Trophoblast cell (in vitro differentiated cells and primary cell): ENCODE measurements around the gene FAM221B.

Experiments
- DNase-seq, 2 donors: peaks; one replicate each; pipeline ENCODE4 v3.0.0-alpha.2; 2016
- H2AFZ ChIP-seq: 2 replicates; pipeline ENCODE4 v1.6.1; 2013; ENCODE audit warnings: low read length, moderate library complexity, mild to moderate bottlenecking; ENCODE audit not compliant: insufficient read depth, poor library complexity
- H2AK5ac ChIP-seq: 2 replicates; pipeline ENCODE4 v1.6.1; 2013; ENCODE audit warnings: mild to moderate bottlenecking, low read length
- H2BK120ac ChIP-seq: 2 replicates; pipeline ENCODE4 v1.6.1; 2013; ENCODE audit warnings: low read length, mild to moderate bottlenecking, moderate library complexity; ENCODE audit not compliant: insufficient read depth, poor library complexity
- H2BK12ac ChIP-seq: 2 replicates; pipeline ENCODE4 v1.6.1; 2013; ENCODE audit warnings: mild to moderate bottlenecking, low read length, moderate library complexity
- H2BK5ac ChIP-seq: 2 replicates; pipeline ENCODE4 v1.6.1; 2013; ENCODE audit warnings: low read length, low read depth, moderate library complexity, mild to moderate bottlenecking; ENCODE audit not compliant: poor library complexity
- H3K14ac ChIP-seq: 2 replicates; pipeline ENCODE4 v1.6.1; 2013; ENCODE audit warnings: mild to moderate bottlenecking, low read length
- H3K18ac ChIP-seq: 2 replicates; pipeline ENCODE4 v1.6.1; 2013; ENCODE audit warnings: mild to moderate bottlenecking, low read length
- H3K23ac ChIP-seq: 2 replicates; pipeline ENCODE4 v1.6.1; 2013; ENCODE audit warnings: low read length
- H3K27ac ChIP-seq: 2 replicates; pipeline ENCODE4 v1.5.1; 2013; ENCODE audit warnings: low read depth, mild to moderate bottlenecking, inconsistent platforms, low read length, moderate library complexity
- H3K27me3 ChIP-seq: 2 replicates; pipeline ENCODE4 v1.6.1; 2013; ENCODE audit warnings: inconsistent platforms, mild to moderate bottlenecking, low read length, moderate library complexity; ENCODE audit not compliant: insufficient read depth
- H3K36me3 ChIP-seq, 2 experiments: 1 replicate in 1 of 2; 2 replicates in 1 of 2; pipeline ENCODE4 v1.6.1; 2013; ENCODE audit warnings: low read length in 2 of 2, mild to moderate bottlenecking in 2 of 2, moderate library complexity in 1 of 2; ENCODE audit not compliant: insufficient read depth in 2 of 2, control insufficient read depth in 1 of 2
- H3K4ac ChIP-seq: 2 replicates; pipeline ENCODE4 v1.6.1; 2013; ENCODE audit warnings: low read depth, mild to moderate bottlenecking, low read length, moderate library complexity
- H3K4me1 ChIP-seq, 2 experiments: 1 replicate in 1 of 2; 2 replicates in 1 of 2; pipeline ENCODE4 v1.6.1; 2013; ENCODE audit warnings: low read length in 2 of 2, mild to moderate bottlenecking in 2 of 2, moderate library complexity in 1 of 2; ENCODE audit not compliant: insufficient read depth in 2 of 2, control insufficient read depth in 1 of 2
- H3K4me2 ChIP-seq: 2 replicates; pipeline ENCODE4 v1.6.1; 2013; ENCODE audit warnings: inconsistent platforms, mild to moderate bottlenecking, low read length, moderate library complexity
- H3K4me3 ChIP-seq: 2 replicates; pipeline ENCODE4 v1.5.1; 2013; ENCODE audit warnings: mild to moderate bottlenecking, low read depth, low read length, inconsistent platforms
- H3K79me1 ChIP-seq: one replicate; pipeline ENCODE4 v1.6.1; 2013; ENCODE audit warnings: low read length
- H3K79me2 ChIP-seq: 2 replicates; pipeline ENCODE4 v1.6.1; 2013; ENCODE audit warnings: low read length, mild to moderate bottlenecking; ENCODE audit not compliant: control insufficient read depth, insufficient read depth, poor library complexity
- H3K9ac ChIP-seq: 2 replicates; pipeline ENCODE4 v1.6.1; 2013; ENCODE audit warnings: mild to moderate bottlenecking, low read length
- H3K9me3 ChIP-seq: 2 replicates; pipeline ENCODE4 v1.6.1; 2013; ENCODE audit warnings: low read depth, mild to moderate bottlenecking, control low read depth, inconsistent platforms, low read length; ENCODE audit not compliant: insufficient read depth
- H4K12ac ChIP-seq: 2 replicates; pipeline ENCODE4 v1.6.1; 2013; ENCODE audit warnings: low read depth, mild to moderate bottlenecking, low read length, moderate library complexity
- H4K8ac ChIP-seq: 2 replicates; pipeline ENCODE4 v1.6.1; 2013; ENCODE audit warnings: low read depth, mild to moderate bottlenecking, low read length, moderate library complexity
- H4K91ac ChIP-seq: one replicate; pipeline ENCODE4 v1.6.1; 2013; ENCODE audit warnings: low read depth, mild to moderate bottlenecking, low read length, moderate library complexity
- WGBS: extraction: QIAGEN DNeasy Blood & Tissue Kit; methylation state at CpG from one replicate; pipeline ENCODE4 v1.1.7; 2013; ENCODE audit warnings: missing lambda C conversion rate; ENCODE audit not compliant: insufficient read length, insufficient coverage; ENCODE audit errors: extremely low coverage; 5-methylcytosine and 5-hydroxymethylcytosine counted together

The FAM221B gene

DNA sequence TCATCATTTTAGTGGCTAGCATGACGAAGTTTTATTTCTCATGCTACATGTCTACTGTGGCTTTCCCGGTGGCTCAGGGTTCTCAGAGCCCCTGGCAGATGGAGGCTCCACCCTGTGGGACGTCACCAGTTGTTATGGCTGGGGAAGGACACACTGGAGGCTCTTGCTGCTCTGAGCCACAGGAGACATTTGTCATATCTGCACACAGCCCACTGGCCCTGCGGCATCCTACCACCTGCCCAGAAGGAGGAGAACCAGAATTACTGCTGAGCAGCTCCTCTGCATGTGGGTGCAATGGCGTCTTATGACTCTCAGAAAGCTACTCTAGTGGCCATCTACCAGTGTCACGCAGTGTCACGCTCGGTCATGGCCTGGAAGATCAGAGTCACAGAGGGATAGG, 35.1 kb upstream of the FAM221B start:
- Histone ChIP-seq H2AFZ (no peak overlapping the region), H3K27ac (no peak overlapping the region), H3K27me3 (no peaks in the 10 kb centered on the region), H2AK5ac (no peak overlapping the region), H4K8ac (no peak overlapping the region), H2BK120ac (no peak overlapping the region), H3K79me1 (no peaks in the 10 kb centered on the region), H4K91ac (no peak overlapping the region), H3K79me2 (no peaks in the 10 kb centered on the region), H3K23ac (no peak overlapping the region), H3K4ac (no peak overlapping the region), H3K18ac (no peak overlapping the region), H3K4me3 (no peak overlapping the region), H3K4me2 (no peak overlapping the region), H3K14ac (no peak overlapping the region), H3K9ac (no peak overlapping the region), H3K36me3 (no peaks in the 10 kb centered on the region), H3K4me1 (no peaks in the 10 kb centered on the region), H3K9me3 (peaks cover 2% of the 10 kb centered on the region), H2BK5ac (no peak overlapping the region), H4K12ac (no peak overlapping the region), H2BK12ac (no peak overlapping the region)
- no CpG with 5 or more reads among the region's 8 CpGs for WGBS
- no peak for DNase-seq

DNA sequence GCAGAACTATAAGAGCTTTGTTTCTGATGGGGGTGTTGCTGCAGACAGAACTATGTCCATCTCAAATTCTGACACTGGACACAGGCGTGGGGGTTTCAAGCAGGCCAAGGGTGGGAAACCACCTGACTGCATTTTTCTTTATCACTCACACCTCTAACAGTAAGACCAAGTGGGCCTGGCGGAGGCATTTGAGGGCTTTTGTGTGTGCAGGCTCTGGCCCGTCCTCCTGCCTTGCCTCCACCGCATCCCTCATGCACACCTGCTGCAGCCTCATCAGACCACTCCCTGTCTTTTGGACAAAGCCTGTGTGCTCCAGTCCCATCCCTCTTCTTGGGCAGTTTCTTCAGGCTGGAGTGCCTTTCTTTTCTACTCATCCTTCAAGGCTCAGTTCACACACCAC, 33.8 kb upstream of the FAM221B start:
- no peak overlapping the region for H3K14ac ChIP-seq
- H2AK5ac ChIP-seq = no peak overlapping the region
- H3K79me1 ChIP-seq = no peaks in the 10 kb centered on the region
- no peaks in the 10 kb centered on the region for H3K79me2 ChIP-seq
- H3K18ac ChIP-seq = no peak overlapping the region
- H3K4me2 ChIP-seq = no peak overlapping the region
- H3K9me3 ChIP-seq = peaks cover 2% of the 10 kb centered on the region
- H3K4ac ChIP-seq = no peak overlapping the region
- no peak overlapping the region for H2BK12ac ChIP-seq
- H4K12ac ChIP-seq = no peak overlapping the region
- H3K4me3 ChIP-seq = no peak overlapping the region
- DNase-seq = no peak
- no peaks in the 10 kb centered on the region for H3K27me3 ChIP-seq
- no peak overlapping the region for H2BK120ac ChIP-seq
- H2AFZ ChIP-seq = no peak overlapping the region
- no peak overlapping the region for H4K8ac ChIP-seq
- H3K36me3 ChIP-seq = no peaks in the 10 kb centered on the region
- WGBS = no CpG with 5 or more reads among the region's 4 CpGs
- H3K9ac ChIP-seq = no peak overlapping the region
- H3K23ac ChIP-seq = no peak overlapping the region
- H4K91ac ChIP-seq = no peak overlapping the region
- no peak overlapping the region for H2BK5ac ChIP-seq
- H3K27ac ChIP-seq = no peak overlapping the region
- H3K4me1 ChIP-seq = no peaks in the 10 kb centered on the region

DNA sequence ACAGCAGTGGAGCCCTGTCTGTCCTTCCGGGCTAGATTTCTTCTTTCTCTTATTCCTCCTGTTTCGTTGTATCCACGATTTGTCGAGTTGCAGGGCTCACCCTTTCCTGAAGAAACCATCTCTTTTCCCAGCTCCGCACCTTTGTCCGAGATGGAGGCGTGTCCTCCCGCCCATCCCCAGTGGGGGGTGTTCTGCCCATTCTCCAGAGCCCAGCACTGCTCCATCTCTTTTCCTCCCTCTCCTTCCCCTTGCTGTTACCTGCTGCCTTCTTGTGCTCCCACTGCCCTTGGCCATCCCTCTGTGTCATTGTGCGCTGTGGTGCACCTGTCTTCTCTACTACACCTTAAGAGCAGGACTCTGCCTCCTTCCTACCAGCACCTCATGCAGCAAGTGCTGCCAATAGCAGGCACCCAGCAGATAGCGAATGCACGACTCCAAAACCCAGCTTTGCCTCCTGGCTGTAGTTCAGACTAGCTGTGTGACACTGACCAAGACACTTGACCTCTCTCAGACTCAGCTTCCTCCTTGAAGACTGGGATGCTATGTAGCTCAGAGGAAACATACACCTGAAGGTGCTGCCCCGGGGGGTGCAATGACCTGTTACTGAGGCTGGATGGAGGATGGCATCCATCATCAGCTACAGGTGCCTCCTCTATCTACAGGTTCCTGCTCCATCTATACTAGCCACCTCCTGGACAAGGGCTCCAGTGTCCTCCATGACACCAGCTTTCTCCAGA, 32.8 kb upstream of the FAM221B start:
- H4K12ac ChIP-seq = no peak overlapping the region
- no peaks in the 10 kb centered on the region for H3K79me1 ChIP-seq
- H3K27me3 ChIP-seq = no peaks in the 10 kb centered on the region
- peaks cover 2% of the 10 kb centered on the region for H3K9me3 ChIP-seq
- H3K23ac ChIP-seq = no peak overlapping the region
- no peak overlapping the region for H3K9ac ChIP-seq
- no peak overlapping the region for H2BK12ac ChIP-seq
- H3K4me1 ChIP-seq = no peaks in the 10 kb centered on the region
- H3K36me3 ChIP-seq = no peaks in the 10 kb centered on the region
- DNase-seq = no peak
- no peak overlapping the region for H3K4me3 ChIP-seq
- H4K8ac ChIP-seq = no peak overlapping the region
- no peak overlapping the region for H4K91ac ChIP-seq
- no peak overlapping the region for H3K4me2 ChIP-seq
- H2BK120ac ChIP-seq = no peak overlapping the region
- no peak overlapping the region for H2BK5ac ChIP-seq
- H2AK5ac ChIP-seq = no peak overlapping the region
- H3K14ac ChIP-seq = no peak overlapping the region
- no peak overlapping the region for H3K4ac ChIP-seq
- H2AFZ ChIP-seq = no peak overlapping the region
- no peak overlapping the region for H3K27ac ChIP-seq
- WGBS = no CpG with 5 or more reads among the region's 12 CpGs
- H3K79me2 ChIP-seq = no peaks in the 10 kb centered on the region
- no peak overlapping the region for H3K18ac ChIP-seq

DNA sequence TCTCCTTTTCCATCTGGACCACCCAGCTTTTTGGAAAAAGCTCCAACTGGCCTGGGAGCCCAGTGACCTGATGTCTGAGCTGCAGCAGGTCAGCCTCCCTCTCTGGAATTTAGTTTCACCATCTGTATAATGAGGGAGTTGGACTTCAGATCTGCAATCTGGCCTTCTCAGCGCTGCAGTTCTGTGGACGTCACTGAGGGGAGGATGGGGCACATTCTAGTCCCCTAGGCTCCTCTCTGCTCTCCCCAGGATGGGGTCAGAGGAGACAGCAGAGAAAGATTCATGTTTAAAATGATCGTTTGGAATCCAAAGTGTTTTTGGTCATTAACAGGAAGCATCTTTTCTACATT, 31.4 kb upstream of the FAM221B start:
- Histone ChIP-seq H3K27ac (no peak overlapping the region), H3K4ac (no peak overlapping the region), H2BK120ac (no peak overlapping the region), H2BK5ac (no peak overlapping the region), H3K36me3 (no peaks in the 10 kb centered on the region), H3K4me3 (no peak overlapping the region), H2BK12ac (no peak overlapping the region), H4K12ac (no peak overlapping the region), H3K79me1 (no peaks in the 10 kb centered on the region), H3K18ac (no peak overlapping the region), H4K91ac (no peak overlapping the region), H3K79me2 (no peaks in the 10 kb centered on the region), H3K4me2 (no peak overlapping the region), H3K4me1 (no peaks in the 10 kb centered on the region), H3K14ac (no peak overlapping the region), H2AFZ (no peak overlapping the region), H3K23ac (no peak overlapping the region), H3K9ac (no peak overlapping the region), H2AK5ac (no peak overlapping the region), H4K8ac (no peak overlapping the region), H3K9me3 (peaks cover 2% of the 10 kb centered on the region), H3K27me3 (no peaks in the 10 kb centered on the region)
- WGBS = no CpG with 5 or more reads among the region's 3 CpGs
- no peak for DNase-seq
